Measurements from ENCODE around the gene LEPROT. TPM values are rescaled to one million over a fixed set of nuclear protein-coding genes. Genes with fewer than 3 reads are reported as not detected.

The LEPROT gene
- total RNA-seq, 2 donors from 2014 or later, result 29.6 to 33.4 TPM

GRCh38 chr1:65421351-65422025 lies 1.0 kb downstream of the LEPROT start:
- peaks cover 24% of the 10 kb centered on the region for H3K36me3 Mint-ChIP-seq (ENCODE audit: low read depth)
- no peaks in the 10 kb centered on the region for H3K9me3 Mint-ChIP-seq
- H3K4me1 Mint-ChIP-seq, result peaks cover 32% of the 10 kb centered on the region
- H3K27ac Mint-ChIP-seq, result no peak overlapping the region
- H3K4me3 Mint-ChIP-seq, result no peak overlapping the region
- no peaks in the 10 kb centered on the region for H3K27me3 Mint-ChIP-seq
- no peak for ATAC-seq (replicated peaks)

- no peak for ATAC-seq (replicated peaks)
- H3K4me1 Mint-ChIP-seq, result peaks cover 32% of the 10 kb centered on the region
Observed at GRCh38 chr1:65422241-65423203, 2.1 kb downstream of the LEPROT start.

GRCh38 chr1:65423884-65424572 lies 3.6 kb downstream of the LEPROT start:
- Mint-ChIP-seq H3K36me3 (ENCODE audit: low read depth) (peaks cover 49% of the 10 kb centered on the region), H3K9me3 (no peaks in the 10 kb centered on the region), H3K4me1 (peaks cover 30% of the 10 kb centered on the region), H3K4me3 (no peak overlapping the region), H3K27ac (no peak overlapping the region), H3K27me3 (no peaks in the 10 kb centered on the region)
- ATAC-seq (replicated peaks), result peak; percentile 22

More at GRCh38 chr1:65422241-65423203, 2.1 kb downstream of the LEPROT start:
- Mint-ChIP-seq H3K27me3 (no peaks in the 10 kb centered on the region), H3K4me3 (no peak overlapping the region), H3K9me3 (no peaks in the 10 kb centered on the region), H3K27ac (no peak overlapping the region), H3K36me3 (ENCODE audit: low read depth) (peaks cover 35% of the 10 kb centered on the region)

- no peak overlapping the region for H3K27ac Mint-ChIP-seq
- H3K4me3 Mint-ChIP-seq, result no peak overlapping the region
- H3K4me1 Mint-ChIP-seq, result peaks cover 31% of the 10 kb centered on the region
- peaks cover 52% of the 10 kb centered on the region for H3K36me3 Mint-ChIP-seq (ENCODE audit: low read depth)
- no peaks in the 10 kb centered on the region for H3K9me3 Mint-ChIP-seq
- no peak for ATAC-seq (replicated peaks)
- no peaks in the 10 kb centered on the region for H3K27me3 Mint-ChIP-seq
Observed at GRCh38 chr1:65424573-65424889, 4.1 kb downstream of the LEPROT start.

- ATAC-seq (replicated peaks), result no peak
- no peak overlapping the region for H3K27ac Mint-ChIP-seq
- H3K9me3 Mint-ChIP-seq, result no peaks in the 10 kb centered on the region
- H3K36me3 Mint-ChIP-seq (ENCODE audit: low read depth), result peaks cover 57% of the 10 kb centered on the region
- no peaks in the 10 kb centered on the region for H3K27me3 Mint-ChIP-seq
- peaks cover 30% of the 10 kb centered on the region for H3K4me1 Mint-ChIP-seq
- H3K4me3 Mint-ChIP-seq, result no peak overlapping the region
Observed at GRCh38 chr1:65425006-65425405, 4.5 kb downstream of the LEPROT start.

GRCh38 chr1:65425697-65426096 lies 5.2 kb downstream of the LEPROT start:
- ATAC-seq (replicated peaks), result no peak
- H3K36me3 Mint-ChIP-seq (ENCODE audit: low read depth), result peaks cover 64% of the 10 kb centered on the region

GRCh38 chr1:65429078-65429477 lies 8.6 kb downstream of the LEPROT start:
- Mint-ChIP-seq H3K4me3 (no peak overlapping the region), H3K27ac (peak overlapping the region; percentile 26), H3K27me3 (no peaks in the 10 kb centered on the region), H3K4me1 (peaks cover 42% of the 10 kb centered on the region), H3K9me3 (no peaks in the 10 kb centered on the region), H3K36me3 (ENCODE audit: low read depth) (peaks cover 78% of the 10 kb centered on the region)
- ATAC-seq (replicated peaks), result no peak

More at GRCh38 chr1:65425697-65426096, 5.2 kb downstream of the LEPROT start:
- Mint-ChIP-seq H3K27ac (peak overlapping the region; percentile 22), H3K4me3 (no peak overlapping the region), H3K27me3 (no peaks in the 10 kb centered on the region), H3K9me3 (no peaks in the 10 kb centered on the region), H3K4me1 (peaks cover 34% of the 10 kb centered on the region)

- no peaks in the 10 kb centered on the region for H3K9me3 Mint-ChIP-seq
- no peak overlapping the region for H3K4me3 Mint-ChIP-seq
- H3K36me3 Mint-ChIP-seq (ENCODE audit: low read depth), result peaks cover 78% of the 10 kb centered on the region
- H3K27me3 Mint-ChIP-seq, result no peaks in the 10 kb centered on the region
- peak; percentile 12 for ATAC-seq (replicated peaks)
- peak overlapping the region; percentile 55 for H3K27ac Mint-ChIP-seq
- H3K4me1 Mint-ChIP-seq, result peaks cover 38% of the 10 kb centered on the region
Observed at GRCh38 chr1:65429806-65430205, 9.3 kb downstream of the LEPROT start.

GRCh38 chr1:65431111-65431705 lies 10.7 kb downstream of the LEPROT start:
- H3K9me3 Mint-ChIP-seq, result no peaks in the 10 kb centered on the region
- peaks cover 28% of the 10 kb centered on the region for H3K4me1 Mint-ChIP-seq
- no peak overlapping the region for H3K4me3 Mint-ChIP-seq
- peaks cover 68% of the 10 kb centered on the region for H3K36me3 Mint-ChIP-seq (ENCODE audit: low read depth)
- H3K27ac Mint-ChIP-seq, result peak overlapping the region; percentile 7
- no peak for ATAC-seq (replicated peaks)
- H3K27me3 Mint-ChIP-seq, result no peaks in the 10 kb centered on the region

GRCh38 chr1:65432918-65433317 lies 12.4 kb downstream of the LEPROT start:
- Mint-ChIP-seq H3K9me3 (no peaks in the 10 kb centered on the region), H3K4me3 (no peak overlapping the region), H3K27ac (no peak overlapping the region), H3K4me1 (peaks cover 25% of the 10 kb centered on the region), H3K36me3 (ENCODE audit: low read depth) (peaks cover 51% of the 10 kb centered on the region), H3K27me3 (no peaks in the 10 kb centered on the region)
- ATAC-seq (replicated peaks), result no peak

- Mint-ChIP-seq H3K27me3 (no peaks in the 10 kb centered on the region), H3K36me3 (ENCODE audit: low read depth) (peaks cover 39% of the 10 kb centered on the region), H3K27ac (no peak overlapping the region), H3K4me3 (no peak overlapping the region), H3K9me3 (no peaks in the 10 kb centered on the region), H3K4me1 (peaks cover 20% of the 10 kb centered on the region)
- no peak for ATAC-seq (replicated peaks)
Observed at GRCh38 chr1:65434255-65434654, 13.8 kb downstream of the LEPROT start.

- H3K27me3 Mint-ChIP-seq, result no peaks in the 10 kb centered on the region
- no peak for ATAC-seq (replicated peaks)
- H3K4me3 Mint-ChIP-seq, result no peak overlapping the region
- H3K9me3 Mint-ChIP-seq, result no peaks in the 10 kb centered on the region
- H3K27ac Mint-ChIP-seq, result no peak overlapping the region
- H3K36me3 Mint-ChIP-seq (ENCODE audit: low read depth), result peaks cover 36% of the 10 kb centered on the region
- peaks cover 18% of the 10 kb centered on the region for H3K4me1 Mint-ChIP-seq
Observed at GRCh38 chr1:65434760-65435159, 14.3 kb downstream of the LEPROT start.

- H3K27me3 Mint-ChIP-seq, result no peaks in the 10 kb centered on the region
- H3K9me3 Mint-ChIP-seq, result no peaks in the 10 kb centered on the region
- H3K4me3 Mint-ChIP-seq, result no peak overlapping the region
- no peak overlapping the region for H3K27ac Mint-ChIP-seq
- peaks cover 23% of the 10 kb centered on the region for H3K36me3 Mint-ChIP-seq (ENCODE audit: low read depth)
- no peak for ATAC-seq (replicated peaks)
- H3K4me1 Mint-ChIP-seq, result peaks cover 9% of the 10 kb centered on the region
Observed at GRCh38 chr1:65435987-65436386, 15.5 kb downstream of the LEPROT start.

- no peak for ATAC-seq (replicated peaks)
- Mint-ChIP-seq H3K27ac (no peak overlapping the region), H3K4me3 (no peak overlapping the region), H3K9me3 (no peaks in the 10 kb centered on the region), H3K27me3 (no peaks in the 10 kb centered on the region), H3K4me1 (peaks cover 5% of the 10 kb centered on the region), H3K36me3 (ENCODE audit: low read depth) (peaks cover 8% of the 10 kb centered on the region)
Observed at GRCh38 chr1:65437616-65438015, 17.1 kb downstream of the LEPROT start.
